ENCODE results near the gene ARHGEF17. TPM values are rescaled to one million over a fixed set of nuclear protein-coding genes. Genes with fewer than 3 reads are reported as not detected.

The ARHGEF17 gene
- total RNA-seq, 4 donors from 2014 or later, result 10.2 to 18.8 (median 14.7) TPM

DNA sequence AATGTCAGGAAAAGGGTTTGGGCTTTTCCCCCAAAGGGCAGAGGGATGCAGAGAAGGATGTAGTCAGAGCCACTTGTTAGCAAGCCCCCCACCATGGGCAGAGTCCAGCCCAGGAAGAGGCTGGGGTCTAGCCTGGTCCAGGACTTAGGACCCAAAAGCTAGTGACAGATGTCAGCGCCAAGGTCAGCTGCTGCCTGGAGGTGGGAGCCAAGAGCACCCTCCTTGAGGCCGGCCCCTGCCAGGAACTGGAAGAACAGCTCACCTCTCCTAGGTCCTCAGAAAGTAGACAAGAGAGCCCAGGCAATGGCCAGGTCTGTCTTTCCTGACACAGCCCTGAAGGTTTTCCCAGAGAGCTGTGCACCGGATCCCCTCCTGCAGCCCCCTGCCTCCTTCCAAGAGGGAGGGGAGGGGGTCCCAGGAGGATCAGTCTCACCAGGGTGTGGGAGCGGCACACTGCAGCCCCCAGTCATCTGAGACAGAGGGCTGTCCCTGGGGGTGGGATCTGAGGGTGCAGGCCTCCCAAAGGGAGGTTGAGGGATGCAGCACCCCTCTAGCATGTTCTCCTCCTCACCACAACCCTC lies 14.6 kb upstream of the ARHGEF17 start:
- 88 to 91% methylated on average over 4 of the region's 4 CpGs for WGBS, 2 donors
- intact Hi-C loops (cut with DNase I; ENCODE audit: low total_unique reads), result no loop called here

DNA sequence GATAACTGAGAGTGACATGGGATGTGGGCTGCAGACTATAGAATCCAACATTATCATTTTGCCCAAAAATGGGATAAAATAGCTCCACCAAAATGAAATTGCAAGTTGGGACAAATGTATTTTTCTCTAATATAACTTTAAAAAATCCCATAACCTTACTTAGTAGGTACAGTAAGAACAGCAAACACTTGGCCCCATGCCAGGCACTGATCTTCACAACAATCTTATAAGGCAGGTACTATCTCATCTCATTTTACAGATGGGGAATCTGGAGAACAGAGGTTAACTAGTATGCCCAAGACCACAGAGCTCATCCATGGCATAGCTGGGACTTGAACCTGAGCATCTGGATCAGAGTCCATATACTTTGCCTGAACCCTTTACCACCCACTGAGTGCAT lies 13.5 kb upstream of the ARHGEF17 start:
- DNase-seq (ENCODE audit: low spot score in 2 of 2), result no peak
- H3K4me3 ChIP-seq (ENCODE audit: low read depth, poor library complexity, severe bottlenecking), result no peak overlapping the region
- TF ChIP-seq, protein P1, sequence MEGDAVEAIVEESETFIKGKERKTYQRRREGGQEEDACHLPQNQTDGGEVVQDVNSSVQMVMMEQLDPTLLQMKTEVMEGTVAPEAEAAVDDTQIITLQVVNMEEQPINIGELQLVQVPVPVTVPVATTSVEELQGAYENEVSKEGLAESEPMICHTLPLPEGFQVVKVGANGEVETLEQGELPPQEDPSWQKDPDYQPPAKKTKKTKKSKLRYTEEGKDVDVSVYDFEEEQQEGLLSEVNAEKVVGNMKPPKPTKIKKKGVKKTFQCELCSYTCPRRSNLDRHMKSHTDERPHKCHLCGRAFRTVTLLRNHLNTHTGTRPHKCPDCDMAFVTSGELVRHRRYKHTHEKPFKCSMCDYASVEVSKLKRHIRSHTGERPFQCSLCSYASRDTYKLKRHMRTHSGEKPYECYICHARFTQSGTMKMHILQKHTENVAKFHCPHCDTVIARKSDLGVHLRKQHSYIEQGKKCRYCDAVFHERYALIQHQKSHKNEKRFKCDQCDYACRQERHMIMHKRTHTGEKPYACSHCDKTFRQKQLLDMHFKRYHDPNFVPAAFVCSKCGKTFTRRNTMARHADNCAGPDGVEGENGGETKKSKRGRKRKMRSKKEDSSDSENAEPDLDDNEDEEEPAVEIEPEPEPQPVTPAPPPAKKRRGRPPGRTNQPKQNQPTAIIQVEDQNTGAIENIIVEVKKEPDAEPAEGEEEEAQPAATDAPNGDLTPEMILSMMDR (IDR thresholded peaks at IDR 0.05), result no peak
- TF ChIP-seq POLR2A (IDR thresholded peaks at IDR 0.05), result no peak
- intact Hi-C loops (cut with DNase I; ENCODE audit: low total_unique reads), result no loop called here

More for the DNA sequence above, 14.6 kb upstream of the ARHGEF17 start:
- H3K4me3 ChIP-seq (ENCODE audit: low read depth, poor library complexity, severe bottlenecking), result no peak overlapping the region
- DNase-seq (ENCODE audit: low spot score in 2 of 2), result no peak
- TF ChIP-seq POLR2A (IDR thresholded peaks at IDR 0.05), result no peak
- TF ChIP-seq, protein P1 (IDR thresholded peaks at IDR 0.05), result no peak

DNA sequence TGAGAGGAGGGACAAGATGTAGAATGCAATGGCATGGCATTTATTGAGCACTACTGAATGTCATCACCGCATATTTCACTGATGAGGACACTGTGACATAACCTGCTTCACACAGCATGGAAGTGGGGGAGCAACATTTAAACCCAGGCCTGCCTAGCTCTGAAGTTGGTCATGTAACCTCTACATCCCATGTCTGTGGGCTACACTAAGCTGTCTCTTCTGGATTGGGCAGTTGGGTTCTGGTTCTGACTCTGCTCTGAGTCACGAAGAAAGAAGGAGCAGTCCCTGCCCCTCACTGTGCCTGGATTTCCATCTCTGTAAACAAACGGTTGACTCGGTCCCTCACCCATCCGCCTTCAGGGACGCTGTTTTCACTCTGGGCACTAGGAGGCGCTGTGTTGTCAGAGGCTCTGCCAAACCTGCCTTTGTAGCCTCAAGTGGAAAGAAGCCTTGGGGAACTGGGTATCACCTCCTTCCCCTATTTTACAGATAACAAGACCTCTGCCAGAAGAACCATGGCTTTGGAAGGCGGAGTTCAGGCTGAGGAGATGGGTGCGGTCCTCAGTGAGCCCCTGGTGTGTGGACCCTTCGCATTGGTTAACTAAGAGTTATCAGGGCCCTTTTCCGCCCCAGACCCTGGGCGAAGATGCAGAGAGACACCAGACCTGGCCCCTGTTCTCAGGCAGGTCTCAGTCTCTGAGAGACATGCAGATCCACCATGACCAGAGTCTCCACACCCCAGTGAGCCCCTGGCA lies 12.7 kb upstream of the ARHGEF17 start:
- no peak for TF ChIP-seq POLR2A (IDR thresholded peaks at IDR 0.05)
- TF ChIP-seq, protein P1 (IDR thresholded peaks at IDR 0.05), result no peak
- intact Hi-C loops (cut with DNase I; ENCODE audit: low total_unique reads), result no loop called here
- H3K4me3 ChIP-seq (ENCODE audit: low read depth, poor library complexity, severe bottlenecking), result no peak overlapping the region
- WGBS, 2 donors, result 45 to 51% methylated on average over 12 of the region's 12 CpGs
- peak in 1 of 2 donors; percentile 92 for DNase-seq (ENCODE audit: low spot score in 2 of 2)

DNA sequence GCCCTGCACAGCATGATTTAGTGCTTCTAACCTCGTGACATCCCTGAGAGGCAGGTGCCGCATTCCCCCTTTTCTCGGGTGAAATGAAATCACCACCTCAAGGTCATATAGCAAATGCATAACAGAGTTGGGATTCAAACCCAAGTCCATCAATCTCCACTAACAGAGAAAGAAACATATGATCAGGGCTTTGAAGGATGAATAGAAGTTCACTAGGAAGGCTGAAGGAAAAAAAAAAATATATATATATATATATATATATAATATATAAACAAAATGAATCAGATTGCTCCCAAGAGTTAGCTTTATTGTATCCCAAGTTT lies 12.1 kb upstream of the ARHGEF17 start:
- 92 to 94% methylated on average over 3 of the region's 3 CpGs for WGBS, 2 donors
- no peak overlapping the region for H3K4me3 ChIP-seq (ENCODE audit: low read depth, poor library complexity, severe bottlenecking)
- DNase-seq (ENCODE audit: low spot score in 2 of 2), result no peak
- intact Hi-C loops (cut with DNase I; ENCODE audit: low total_unique reads), result no loop called here
- TF ChIP-seq, protein P1 (IDR thresholded peaks at IDR 0.05), result no peak
- no peak for TF ChIP-seq POLR2A (IDR thresholded peaks at IDR 0.05)

DNA sequence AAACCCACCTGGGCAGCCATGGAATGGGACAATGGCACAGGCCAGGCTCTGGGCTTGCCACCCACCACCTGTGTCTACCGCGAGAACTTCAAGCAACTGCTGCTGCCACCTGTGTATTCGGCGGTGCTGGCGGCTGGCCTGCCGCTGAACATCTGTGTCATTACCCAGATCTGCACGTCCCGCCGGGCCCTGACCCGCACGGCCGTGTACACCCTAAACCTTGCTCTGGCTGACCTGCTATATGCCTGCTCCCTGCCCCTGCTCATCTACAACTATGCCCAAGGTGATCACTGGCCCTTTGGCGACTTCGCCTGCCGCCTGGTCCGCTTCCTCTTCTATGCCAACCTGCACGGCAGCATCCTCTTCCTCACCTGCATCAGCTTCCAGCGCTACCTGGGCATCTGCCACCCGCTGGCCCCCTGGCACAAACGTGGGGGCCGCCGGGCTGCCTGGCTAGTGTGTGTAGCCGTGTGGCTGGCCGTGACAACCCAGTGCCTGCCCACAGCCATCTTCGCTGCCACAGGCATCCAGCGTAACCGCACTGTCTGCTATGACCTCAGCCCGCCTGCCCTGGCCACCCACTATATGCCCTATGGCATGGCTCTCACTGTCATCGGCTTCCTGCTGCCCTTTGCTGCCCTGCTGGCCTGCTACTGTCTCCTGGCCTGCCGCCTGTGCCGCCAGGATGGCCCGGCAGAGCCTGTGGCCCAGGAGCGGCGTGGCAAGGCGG lies 11.4 kb upstream of the ARHGEF17 start:
- no peak for TF ChIP-seq POLR2A (IDR thresholded peaks at IDR 0.05)
- TF ChIP-seq, protein P1 (IDR thresholded peaks at IDR 0.05), result no peak
- 93 to 94% methylated on average over 35 of the region's 35 CpGs for WGBS, 2 donors

More for the DNA sequence above, 11.4 kb upstream of the ARHGEF17 start:
- no peak overlapping the region for H3K4me3 ChIP-seq (ENCODE audit: low read depth, poor library complexity, severe bottlenecking)
- DNase-seq (ENCODE audit: low spot score in 2 of 2), result no peak
- intact Hi-C loops (cut with DNase I; ENCODE audit: low total_unique reads), result no loop called here

Measured in lower leg skin (tissue), 4 donors.